Measurements from ENCODE around the gene HAPLN3.

HAPLN3 gene

GRCh38 chr15:88908123-88908522 is 12.8 kb upstream of the HAPLN3 start:
- H3K4me3 ChIP-seq (ENCODE audit: low read depth, low read length), result no peak overlapping the region
- no peak for DNase-seq (ENCODE audit: low read depth)
- no peak for TF ChIP-seq CTCF (conservative IDR thresholded peaks at IDR 0.05; ENCODE audit: low read depth, low read length)

DNA sequence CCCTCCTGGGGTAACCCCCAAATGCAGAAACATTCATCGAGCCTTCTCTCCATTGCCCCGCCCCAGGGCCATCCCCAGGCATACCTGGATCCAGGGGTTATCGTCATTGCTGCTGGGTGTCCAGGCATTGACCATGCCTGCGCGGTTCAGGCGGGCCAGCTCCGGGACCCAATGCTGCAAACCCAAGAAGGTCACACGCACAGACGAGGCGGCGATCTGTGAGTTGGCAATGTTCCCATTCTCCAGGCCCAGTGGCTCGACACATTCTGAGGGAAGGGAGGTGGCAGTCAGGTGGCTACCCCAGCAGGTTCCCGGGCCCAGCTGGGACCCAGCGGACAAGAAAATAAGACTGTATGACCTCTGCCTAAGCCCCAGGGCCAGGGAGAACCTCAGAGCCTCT is 11.8 kb upstream of the HAPLN3 start:
- no peak overlapping the region for H3K4me3 ChIP-seq (ENCODE audit: low read depth, low read length)
- DNase-seq (ENCODE audit: low read depth), result no peak
- no peak for TF ChIP-seq CTCF (conservative IDR thresholded peaks at IDR 0.05; ENCODE audit: low read depth, low read length)

GRCh38 chr15:88906551-88906950 is 11.2 kb upstream of the HAPLN3 start:
- TF ChIP-seq CTCF (conservative IDR thresholded peaks at IDR 0.05; ENCODE audit: low read depth, low read length), result no peak
- no peak overlapping the region for H3K4me3 ChIP-seq (ENCODE audit: low read depth, low read length)
- DNase-seq (ENCODE audit: low read depth), result no peak

- DNase-seq (ENCODE audit: low read depth), result no peak
- TF ChIP-seq CTCF (conservative IDR thresholded peaks at IDR 0.05; ENCODE audit: low read depth, low read length), result no peak
- no peak overlapping the region for H3K4me3 ChIP-seq (ENCODE audit: low read depth, low read length)
Observed at GRCh38 chr15:88906130-88906529, 10.8 kb upstream of the HAPLN3 start.

GRCh38 chr15:88905576-88905975 is 10.2 kb upstream of the HAPLN3 start:
- no peak overlapping the region for H3K4me3 ChIP-seq (ENCODE audit: low read depth, low read length)
- no peak for TF ChIP-seq CTCF (conservative IDR thresholded peaks at IDR 0.05; ENCODE audit: low read depth, low read length)
- DNase-seq (ENCODE audit: low read depth), result no peak

GRCh38 chr15:88904624-88905327 is 9.4 kb upstream of the HAPLN3 start:
- peak; percentile 81 for DNase-seq (ENCODE audit: low read depth)
- TF ChIP-seq CTCF (conservative IDR thresholded peaks at IDR 0.05; ENCODE audit: low read depth, low read length), result peak; percentile 97
- H3K4me3 ChIP-seq (ENCODE audit: low read depth, low read length), result no peak overlapping the region

GRCh38 chr15:88904257-88904623 is 8.9 kb upstream of the HAPLN3 start:
- DNase-seq (ENCODE audit: low read depth), result no peak
- H3K4me3 ChIP-seq (ENCODE audit: low read depth, low read length), result no peak overlapping the region
- no peak for TF ChIP-seq CTCF (conservative IDR thresholded peaks at IDR 0.05; ENCODE audit: low read depth, low read length)
